ENCODE results near the gene OR9A4. TPM values are rescaled to one million over a fixed set of nuclear protein-coding genes. Genes with fewer than 3 reads are reported as not detected.

OR9A4 gene
- total RNA-seq, 2 donors from 2014 or later = not detected

DNA sequence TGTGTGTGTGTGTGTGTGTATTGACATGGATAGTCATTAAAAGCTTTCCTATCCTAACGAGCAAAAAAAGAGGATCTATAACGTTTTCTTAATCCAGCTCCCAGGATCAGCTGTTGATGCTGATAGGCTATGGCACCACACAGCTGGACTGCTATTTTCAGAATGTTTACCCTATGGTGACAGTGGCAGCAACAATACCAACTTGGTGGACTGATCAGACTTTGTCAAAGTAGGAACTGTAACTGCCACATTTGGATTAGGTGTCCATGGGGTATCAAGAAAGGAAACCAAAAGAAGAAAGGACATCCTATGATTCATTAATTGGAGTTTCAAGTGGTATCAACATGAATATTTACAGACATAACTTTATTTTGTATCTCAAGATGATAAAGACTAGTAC lies 33.3 kb downstream of the OR9A4 start:
- Histone ChIP-seq H3K36me3 (ENCODE audit: control insufficient read depth, insufficient read depth, low read length) (no peaks in the 10 kb centered on the region), H3K9ac (ENCODE audit: extremely low read depth, low read length, poor library complexity, severe bottlenecking) (no peak overlapping the region), H3K4me3 (ENCODE audit: low read length) (no peak overlapping the region), H3K9me3 (ENCODE audit: control insufficient read depth, low read length) (no peaks in the 10 kb centered on the region), H3K4me1 (ENCODE audit: control insufficient read depth, insufficient read depth, low read length) (no peaks in the 10 kb centered on the region), H3K27me3 (ENCODE audit: control insufficient read depth, insufficient read depth, low read length, poor library complexity, severe bottlenecking) (no peaks in the 10 kb centered on the region), H3K27ac (ENCODE audit: low read depth, low read length) (no peak overlapping the region)
- H3K9me3 Mint-ChIP-seq = no peaks in the 10 kb centered on the region
- H3K27me3 Mint-ChIP-seq (ENCODE audit: insufficient read depth) = no peaks in the 10 kb centered on the region
- no peak for DNase-seq
- peaks cover 3% of the 10 kb centered on the region for H3K4me1 Mint-ChIP-seq
- H3K27ac Mint-ChIP-seq = no peak overlapping the region
- TF ChIP-seq, protein P1, sequence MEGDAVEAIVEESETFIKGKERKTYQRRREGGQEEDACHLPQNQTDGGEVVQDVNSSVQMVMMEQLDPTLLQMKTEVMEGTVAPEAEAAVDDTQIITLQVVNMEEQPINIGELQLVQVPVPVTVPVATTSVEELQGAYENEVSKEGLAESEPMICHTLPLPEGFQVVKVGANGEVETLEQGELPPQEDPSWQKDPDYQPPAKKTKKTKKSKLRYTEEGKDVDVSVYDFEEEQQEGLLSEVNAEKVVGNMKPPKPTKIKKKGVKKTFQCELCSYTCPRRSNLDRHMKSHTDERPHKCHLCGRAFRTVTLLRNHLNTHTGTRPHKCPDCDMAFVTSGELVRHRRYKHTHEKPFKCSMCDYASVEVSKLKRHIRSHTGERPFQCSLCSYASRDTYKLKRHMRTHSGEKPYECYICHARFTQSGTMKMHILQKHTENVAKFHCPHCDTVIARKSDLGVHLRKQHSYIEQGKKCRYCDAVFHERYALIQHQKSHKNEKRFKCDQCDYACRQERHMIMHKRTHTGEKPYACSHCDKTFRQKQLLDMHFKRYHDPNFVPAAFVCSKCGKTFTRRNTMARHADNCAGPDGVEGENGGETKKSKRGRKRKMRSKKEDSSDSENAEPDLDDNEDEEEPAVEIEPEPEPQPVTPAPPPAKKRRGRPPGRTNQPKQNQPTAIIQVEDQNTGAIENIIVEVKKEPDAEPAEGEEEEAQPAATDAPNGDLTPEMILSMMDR (conservative IDR thresholded peaks at IDR 0.05) = no peak
- H3K36me3 Mint-ChIP-seq (ENCODE audit: low read depth) = no peaks in the 10 kb centered on the region
- H3K4me3 Mint-ChIP-seq = no peak overlapping the region
- 84 to 88% methylated on average over 2 of the region's 2 CpGs for WGBS, 2 experiments (ENCODE audit: insufficient coverage in 1 of 2, insufficient read length in 1 of 2)

GRCh38 chr7:141949911-141950310 lies 33.7 kb downstream of the OR9A4 start:
- Histone ChIP-seq H3K9ac (ENCODE audit: extremely low read depth, low read length, poor library complexity, severe bottlenecking) (no peak overlapping the region), H3K4me1 (ENCODE audit: control insufficient read depth, insufficient read depth, low read length) (no peaks in the 10 kb centered on the region), H3K36me3 (ENCODE audit: control insufficient read depth, insufficient read depth, low read length) (no peaks in the 10 kb centered on the region), H3K9me3 (ENCODE audit: control insufficient read depth, low read length) (no peaks in the 10 kb centered on the region), H3K4me3 (ENCODE audit: low read length) (no peak overlapping the region), H3K27me3 (ENCODE audit: control insufficient read depth, insufficient read depth, low read length, poor library complexity, severe bottlenecking) (no peaks in the 10 kb centered on the region), H3K27ac (ENCODE audit: low read depth, low read length) (no peak overlapping the region)
- Mint-ChIP-seq H3K4me3 (no peak overlapping the region), H3K27me3 (ENCODE audit: insufficient read depth) (no peaks in the 10 kb centered on the region), H3K4me1 (peaks cover 3% of the 10 kb centered on the region), H3K27ac (no peak overlapping the region), H3K9me3 (no peaks in the 10 kb centered on the region), H3K36me3 (ENCODE audit: low read depth) (no peaks in the 10 kb centered on the region)
- DNase-seq = no peak
- TF ChIP-seq, protein P1 (conservative IDR thresholded peaks at IDR 0.05) = no peak
- 86 to 92% methylated on average over 3 of the region's 3 CpGs for WGBS, 2 experiments (ENCODE audit: insufficient coverage in 1 of 2, insufficient read length in 1 of 2)

- Histone ChIP-seq H3K9ac (ENCODE audit: extremely low read depth, low read length, poor library complexity, severe bottlenecking) (no peak overlapping the region), H3K4me1 (ENCODE audit: control insufficient read depth, insufficient read depth, low read length) (no peaks in the 10 kb centered on the region), H3K27ac (ENCODE audit: low read depth, low read length) (no peak overlapping the region), H3K27me3 (ENCODE audit: control insufficient read depth, insufficient read depth, low read length, poor library complexity, severe bottlenecking) (no peaks in the 10 kb centered on the region), H3K36me3 (ENCODE audit: control insufficient read depth, insufficient read depth, low read length) (no peaks in the 10 kb centered on the region), H3K4me3 (ENCODE audit: low read length) (no peak overlapping the region), H3K9me3 (ENCODE audit: control insufficient read depth, low read length) (no peaks in the 10 kb centered on the region)
- no peak overlapping the region for H3K4me3 Mint-ChIP-seq
- H3K9me3 Mint-ChIP-seq = no peaks in the 10 kb centered on the region
- H3K4me1 Mint-ChIP-seq = peaks cover 3% of the 10 kb centered on the region
- H3K36me3 Mint-ChIP-seq (ENCODE audit: low read depth) = no peaks in the 10 kb centered on the region
- 84 to 100% methylated on average over 1 of the region's 1 CpG for WGBS, 2 experiments (ENCODE audit: insufficient coverage in 1 of 2, insufficient read length in 1 of 2)
- DNase-seq = no peak
- TF ChIP-seq, protein P1 (conservative IDR thresholded peaks at IDR 0.05) = no peak
- H3K27me3 Mint-ChIP-seq (ENCODE audit: insufficient read depth) = no peaks in the 10 kb centered on the region
- H3K27ac Mint-ChIP-seq = no peak overlapping the region
Observed at GRCh38 chr7:141950806-141951205, 34.6 kb downstream of the OR9A4 start.

Data from endodermal cell (in vitro differentiated cells).